ENCODE data around the gene IGFBP7.

IGFBP7 gene

GRCh38 chr4:57018980-57019379 lies 91.2 kb downstream of the IGFBP7 start:
- no peak for TF ChIP-seq CTCF (IDR thresholded peaks at IDR 0.05; ENCODE audit: low read depth, low read length)
- H3K4me3 ChIP-seq (ENCODE audit: low read depth, low read length), result no peak overlapping the region

GRCh38 chr4:57013543-57014120 lies 96.6 kb downstream of the IGFBP7 start:
- no peak overlapping the region for H3K4me3 ChIP-seq (ENCODE audit: low read depth, low read length)
- no peak for TF ChIP-seq CTCF (IDR thresholded peaks at IDR 0.05; ENCODE audit: low read depth, low read length)

GRCh38 chr4:56999751-57000150 lies 110.4 kb downstream of the IGFBP7 start:
- no peak for TF ChIP-seq CTCF (IDR thresholded peaks at IDR 0.05; ENCODE audit: low read depth, low read length)
- no peak overlapping the region for H3K4me3 ChIP-seq (ENCODE audit: low read depth, low read length)

GRCh38 chr4:56995525-56995924 lies 114.7 kb downstream of the IGFBP7 start:
- no peak for TF ChIP-seq CTCF (IDR thresholded peaks at IDR 0.05; ENCODE audit: low read depth, low read length)
- H3K4me3 ChIP-seq (ENCODE audit: low read depth, low read length), result no peak overlapping the region

GRCh38 chr4:56990109-56990905 lies 119.9 kb downstream of the IGFBP7 start:
- TF ChIP-seq CTCF (IDR thresholded peaks at IDR 0.05; ENCODE audit: low read depth, low read length), result no peak
- H3K4me3 ChIP-seq (ENCODE audit: low read depth, low read length), result no peak overlapping the region

- TF ChIP-seq CTCF (IDR thresholded peaks at IDR 0.05; ENCODE audit: low read depth, low read length), result no peak
- H3K4me3 ChIP-seq (ENCODE audit: low read depth, low read length), result no peak overlapping the region
Observed at GRCh38 chr4:56986952-56987351, 123.2 kb downstream of the IGFBP7 start.

GRCh38 chr4:56986192-56986591 lies 124.0 kb downstream of the IGFBP7 start:
- no peak for TF ChIP-seq CTCF (IDR thresholded peaks at IDR 0.05; ENCODE audit: low read depth, low read length)
- no peak overlapping the region for H3K4me3 ChIP-seq (ENCODE audit: low read depth, low read length)

All from WI38 (cell line).